BJ (cell line): ENCODE results near the gene NDUFB10. TPM values are rescaled to one million over a fixed set of nuclear protein-coding genes. Genes with fewer than 3 reads are reported as not detected.

ENCODE experiments used
- CTCF ChIA-PET: fragments of 350-600 bp; formaldehyde crosslinking; extraction: SDS; loops from one replicate; lab custom pipeline; 2021; ENCODE audit warnings: antibody characterized with exemption, inconsistent platforms; lab: Yijun Ruan, JAX
- POLR2A ChIA-PET: fragments of 300-600 bp; sonication (Branson Sonifier 250); formaldehyde crosslinking; extraction: SDS; loops from one replicate; lab custom pipeline; 2021; ENCODE audit warnings: antibody characterized with exemption; lab: Charles Lee
- DNase-seq: peaks from one replicate; pipeline ENCODE4 v3.0.0-alpha.2; 2011; ENCODE audit warnings: low read depth
- H3K27me3 ChIP-seq: 2 replicates; pipeline ENCODE4 v1.6.0; 2011; ENCODE audit warnings: low read length; ENCODE audit not compliant: control insufficient read depth, insufficient read depth
- H3K36me3 ChIP-seq: 2 replicates; pipeline ENCODE4 v1.5.1; 2011; ENCODE audit warnings: low read length; ENCODE audit not compliant: control insufficient read depth, insufficient read depth
- H3K4me3 ChIP-seq: 2 replicates; pipeline ENCODE4 v1.5.1; 2011; ENCODE audit warnings: low read depth, mild to moderate bottlenecking, control low read depth, low read length
- CTCF ChIP-seq: IDR thresholded peaks from 2 replicates; pipeline ENCODE4 v1.5.1; 2011; ENCODE audit warnings: low read depth, mild to moderate bottlenecking, control low read depth, inconsistent platforms, low read length, moderate library complexity; ENCODE audit not compliant: insufficient read depth
- polyA plus RNA-seq: library from polyadenylated mRNA; depleted of rRNA; stranded (reverse); fragments of >200 nt; gene quantifications from 2 replicates; pipeline ENCODE4 v1.2.3, GENCODE V29; 2011

The NDUFB10 gene
- polyA plus RNA-seq, 1 experiment, result 183 TPM

DNA sequence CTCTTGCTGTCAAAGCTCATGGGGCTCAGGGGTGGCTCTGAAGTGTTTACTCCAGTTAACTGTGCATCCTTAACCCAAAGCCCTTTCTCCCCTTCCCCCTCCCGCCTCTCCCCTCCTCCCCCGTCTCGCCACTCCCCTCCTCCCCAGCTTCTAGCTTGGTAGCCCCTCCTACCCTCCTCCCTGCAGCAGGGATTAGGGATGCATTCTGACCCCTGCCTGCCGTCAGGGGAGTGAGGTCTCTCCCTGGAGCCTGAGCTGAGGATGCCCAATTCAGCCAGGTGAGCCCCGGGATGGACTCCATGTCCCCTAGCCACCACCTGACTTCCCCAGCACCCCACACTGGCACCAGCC lies 42.7 kb upstream of the NDUFB10 start:
- POLR2A ChIA-PET, result no interaction called here
- H3K36me3 ChIP-seq, result no peaks in the 10 kb centered on the region
- CTCF ChIA-PET, result interaction anchor here (1.3 to 1.4 kb wide), 2 partner anchors 11 to 12 kb away, joined by 3 to 7 read pairs; no protein-coding TSS in a partner anchor
- no peak for DNase-seq
- peaks cover 54% of the 10 kb centered on the region for H3K27me3 ChIP-seq
- H3K4me3 ChIP-seq, result no peak overlapping the region
- TF ChIP-seq CTCF, result no peak

DNA sequence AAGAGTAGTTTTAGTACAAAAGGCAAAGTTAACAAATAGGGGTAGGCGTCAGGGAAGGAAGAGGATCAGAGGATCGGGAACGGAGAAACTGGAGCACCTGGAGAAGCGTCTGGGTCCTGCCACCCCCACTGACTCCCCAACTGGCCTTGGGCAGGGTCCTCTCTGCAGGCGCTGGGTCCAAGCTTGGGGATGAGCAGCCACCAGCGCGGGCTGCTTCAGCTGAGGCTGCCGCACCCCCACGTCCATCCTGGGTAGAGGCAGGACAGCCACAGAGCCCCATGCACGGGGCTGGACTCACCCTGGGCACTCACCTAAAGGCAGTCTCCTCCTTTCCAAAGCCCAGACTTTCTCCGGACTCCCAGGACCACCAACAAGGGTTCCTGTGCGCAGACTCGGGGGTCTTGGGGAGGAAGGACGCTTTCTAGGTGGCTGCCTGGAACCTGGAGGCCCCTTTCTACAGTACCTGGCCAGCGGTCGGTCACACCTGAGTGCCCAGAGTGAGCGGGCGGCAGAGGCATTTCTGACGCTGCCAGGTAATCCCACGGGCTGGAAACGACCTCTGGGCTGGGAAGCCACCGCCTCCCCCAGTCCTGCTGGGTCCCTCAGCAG lies 42.2 kb upstream of the NDUFB10 start:
- no peak overlapping the region for H3K4me3 ChIP-seq
- no peaks in the 10 kb centered on the region for H3K36me3 ChIP-seq
- POLR2A ChIA-PET, result no interaction called here
- CTCF ChIA-PET, result interaction anchor here (1.3 to 1.4 kb wide), 2 partner anchors 11 to 12 kb away, joined by 3 to 7 read pairs; no protein-coding TSS in a partner anchor
- no peak for TF ChIP-seq CTCF
- DNase-seq, result no peak
- peaks cover 54% of the 10 kb centered on the region for H3K27me3 ChIP-seq

- CTCF ChIA-PET, result no interaction called here
- H3K36me3 ChIP-seq, result no peaks in the 10 kb centered on the region
- H3K4me3 ChIP-seq, result no peak overlapping the region
- no peak for DNase-seq
- POLR2A ChIA-PET, result no interaction called here
- no peak for TF ChIP-seq CTCF
- peaks cover 57% of the 10 kb centered on the region for H3K27me3 ChIP-seq
Observed at GRCh38 chr16:1917665-1918350, 41.5 kb upstream of the NDUFB10 start.

- CTCF ChIA-PET, result interaction anchor here (0.6 to 1.4 kb wide), 2 partner anchors 10 to 24 kb away, joined by 3 to 5 read pairs; no protein-coding TSS in a partner anchor
- H3K27me3 ChIP-seq, result peaks cover 61% of the 10 kb centered on the region
Observed at GRCh38 chr16:1918351-1919326, 40.7 kb upstream of the NDUFB10 start, which contains the start of gene HS3ST6. HS3ST6 (minus strand) TSS chr16:1918415; CDS start chr16:1918323, 92 bp downstream.

More at GRCh38 chr16:1918351-1919326, 40.7 kb upstream of the NDUFB10 start, which contains the start of gene HS3ST6:
- Histone ChIP-seq H3K4me3 (no peak within 1 kb of the TSS), H3K36me3 (no peaks in the 10 kb centered on the region)
- no peak for DNase-seq
- TF ChIP-seq CTCF, result no peak
- POLR2A ChIA-PET, result no interaction called here
